ENCODE measurements around the gene LYRM2. TPM values are rescaled to one million over a fixed set of nuclear protein-coding genes. Genes with fewer than 3 reads are reported as not detected.

Gene LYRM2
- total and polyA plus RNA-seq, 3 donors from 2014 or later, result 18.6 to 32.5 (median 24.8) TPM

GRCh38 chr6:89555806-89556205 lies 82.7 kb downstream of the LYRM2 start:
- intact Hi-C loops (cut with DNase I; ENCODE audit: low total_unique reads), result no loop called here
- no peak for TF ChIP-seq CTCF (IDR thresholded peaks at IDR 0.05)
- TF ChIP-seq POLR2A (IDR thresholded peaks at IDR 0.05), result no peak
- Histone ChIP-seq H3K27me3 (no peaks in the 10 kb centered on the region), H3K9me3 (no peaks in the 10 kb centered on the region), H3K27ac (no peak overlapping the region), H3K4me3 (no peak overlapping the region), H3K36me3 (ENCODE audit: low read depth, missing control alignments) (no peaks in the 10 kb centered on the region), H3K4me1 (no peaks in the 10 kb centered on the region)
- WGBS, 2 donors, result 49 to 79% methylated on average over 3 of the region's 3 CpGs
- no peak for DNase-seq

GRCh38 chr6:89555031-89555430 lies 83.5 kb downstream of the LYRM2 start:
- 76 to 81% methylated on average over 3 of the region's 4 CpGs for WGBS, 2 donors
- no peaks in the 10 kb centered on the region for H3K27me3 ChIP-seq
- DNase-seq, result no peak
- no peak for TF ChIP-seq CTCF (IDR thresholded peaks at IDR 0.05)
- TF ChIP-seq POLR2A (IDR thresholded peaks at IDR 0.05), result no peak
- no peaks in the 10 kb centered on the region for H3K36me3 ChIP-seq (ENCODE audit: low read depth, missing control alignments)
- intact Hi-C loops (cut with DNase I; ENCODE audit: low total_unique reads), result no loop called here
- no peak overlapping the region for H3K4me3 ChIP-seq
- H3K9me3 ChIP-seq, result no peaks in the 10 kb centered on the region
- H3K27ac ChIP-seq, result no peak overlapping the region
- H3K4me1 ChIP-seq, result no peaks in the 10 kb centered on the region

GRCh38 chr6:89554106-89554505 lies 84.4 kb downstream of the LYRM2 start:
- no peak overlapping the region for H3K27ac ChIP-seq
- H3K9me3 ChIP-seq, result no peaks in the 10 kb centered on the region
- TF ChIP-seq CTCF (IDR thresholded peaks at IDR 0.05), result no peak
- no peak for TF ChIP-seq POLR2A (IDR thresholded peaks at IDR 0.05)
- DNase-seq, result no peak
- 82 to 93% methylated on average over 5 of the region's 5 CpGs for WGBS, 2 donors
- no peaks in the 10 kb centered on the region for H3K36me3 ChIP-seq (ENCODE audit: low read depth, missing control alignments)
- intact Hi-C loops (cut with DNase I; ENCODE audit: low total_unique reads), result no loop called here
- H3K4me3 ChIP-seq, result no peak overlapping the region
- no peaks in the 10 kb centered on the region for H3K4me1 ChIP-seq
- H3K27me3 ChIP-seq, result no peaks in the 10 kb centered on the region

- Histone ChIP-seq H3K27ac (no peak overlapping the region), H3K4me3 (no peak overlapping the region), H3K4me1 (no peaks in the 10 kb centered on the region), H3K9me3 (no peaks in the 10 kb centered on the region), H3K36me3 (ENCODE audit: low read depth, missing control alignments) (no peaks in the 10 kb centered on the region), H3K27me3 (no peaks in the 10 kb centered on the region)
- intact Hi-C loops (cut with DNase I; ENCODE audit: low total_unique reads), result no loop called here
- DNase-seq, result no peak
- no peak for TF ChIP-seq POLR2A (IDR thresholded peaks at IDR 0.05)
- no peak for TF ChIP-seq CTCF (IDR thresholded peaks at IDR 0.05)
- WGBS, 2 donors, result 89 to 90% methylated on average over 5 of the region's 5 CpGs
Observed at GRCh38 chr6:89553431-89553830, 85.1 kb downstream of the LYRM2 start.

- Histone ChIP-seq H3K27ac (no peak overlapping the region), H3K4me3 (no peak overlapping the region), H3K4me1 (no peaks in the 10 kb centered on the region), H3K27me3 (no peaks in the 10 kb centered on the region), H3K36me3 (ENCODE audit: low read depth, missing control alignments) (no peaks in the 10 kb centered on the region), H3K9me3 (no peaks in the 10 kb centered on the region)
- WGBS, 2 donors, result 87 to 88% methylated on average over 4 to 5 of the region's 5 CpGs
- DNase-seq, result no peak
- no peak for TF ChIP-seq POLR2A (IDR thresholded peaks at IDR 0.05)
- no peak for TF ChIP-seq CTCF (IDR thresholded peaks at IDR 0.05)
- intact Hi-C loops (cut with DNase I; ENCODE audit: low total_unique reads), result no loop called here
Observed at GRCh38 chr6:89547281-89547680, 91.3 kb downstream of the LYRM2 start.
